H1 (cell line): ENCODE results near the gene GAS6. TPM values are rescaled to one million over a fixed set of nuclear protein-coding genes. Genes with fewer than 3 reads are reported as not detected.

ENCODE experiments used
- CTCF ChIA-PET: fragments of 300-600 bp; sonication (Branson Sonifier 250); formaldehyde crosslinking; loops from one replicate; lab custom pipeline; 2021; ENCODE audit not compliant: partially characterized antibody; lab: Charles Lee
- POLR2A ChIA-PET: fragments of 300-600 bp; sonication (Branson Sonifier 250); formaldehyde crosslinking; loops from one replicate; lab custom pipeline; 2021; ENCODE audit warnings: inconsistent platforms; ENCODE audit not compliant: partially characterized antibody; lab: Charles Lee
- DNase-seq, 2 experiments: peaks; one replicate each; pipeline versions ENCODE4 v3.0.0 to v3.0.0-alpha.2; 2010 to 2022; ENCODE audit warnings: low spot score in 2 of 2, low read depth in 1 of 2, mixed read lengths in 1 of 2
- FAIRE-seq: peaks from 2 replicates; lab custom pipeline; 2011; peaks lifted over from hg19 to GRCh38; lab: Jason Lieb, UNC
- H2AFZ ChIP-seq: 2 replicates; pipeline ENCODE4 v1.8.1; 2012; ENCODE audit warnings: low read length, inconsistent platforms
- H2AK5ac ChIP-seq: 2 replicates; pipeline ENCODE4 v1.6.1; 2013; ENCODE audit warnings: low read depth, low read length
- H2BK120ac ChIP-seq: replicated peaks from 2 replicates; pipeline ENCODE3; 2013; ENCODE audit warnings: low read depth, low read length, inconsistent platforms
- H2BK12ac ChIP-seq: 2 replicates; pipeline ENCODE4 v1.6.1; 2013; ENCODE audit warnings: low read depth, low read length
- H2BK15ac ChIP-seq: 2 replicates; pipeline ENCODE4 v1.6.1; 2013; ENCODE audit warnings: low read length
- H2BK20ac ChIP-seq: 2 replicates; pipeline ENCODE4 v1.6.1; 2013; ENCODE audit warnings: low read length
- H2BK5ac ChIP-seq: 2 replicates; pipeline ENCODE4 v1.6.1; 2013; ENCODE audit warnings: low read depth, low read length
- H3K14ac ChIP-seq: 2 replicates; pipeline ENCODE4 v1.6.1; 2013; ENCODE audit warnings: inconsistent platforms; ENCODE audit not compliant: insufficient read length
- H3K18ac ChIP-seq: 2 replicates; pipeline ENCODE4 v1.6.1; 2013; ENCODE audit warnings: low read length; ENCODE audit errors: extremely low read depth
- H3K23ac ChIP-seq: 2 replicates; pipeline ENCODE4 v1.6.1; 2013; ENCODE audit warnings: inconsistent platforms; ENCODE audit not compliant: insufficient read length
- H3K23me2 ChIP-seq: 2 replicates; pipeline ENCODE4 v1.6.1; 2013; ENCODE audit warnings: low read depth, low read length
- H3K27ac ChIP-seq: 2 replicates; pipeline ENCODE4 v1.6.1; 2011; ENCODE audit warnings: low read depth, low read length, inconsistent platforms
- H3K27me3 ChIP-seq, 4 experiments: replicated peaks in 1 of 4; 1 replicate in 1 of 4; 2 replicates in 3 of 4; pipeline versions ENCODE4 v1.6.1 to v1.8.1; 2011 to 2013; ENCODE audit warnings: low read length in 3 of 4, mild to moderate bottlenecking in 3 of 4, inconsistent platforms in 2 of 4, mixed read lengths in 2 of 4, moderate library complexity in 1 of 4; ENCODE audit not compliant: control insufficient read depth in 3 of 4, insufficient read depth in 3 of 4; ENCODE audit errors: extremely low read depth in 1 of 4
- H3K36me3 ChIP-seq, 4 experiments: 2 replicates each; pipeline versions ENCODE4 v1.6.1 to v1.8.1; 2011 to 2013; ENCODE audit warnings: mild to moderate bottlenecking in 4 of 4, low read length in 3 of 4, moderate library complexity in 2 of 4, control low read depth in 1 of 4, inconsistent platforms in 1 of 4; ENCODE audit not compliant: insufficient read depth in 4 of 4, control insufficient read depth in 2 of 4
- H3K4ac ChIP-seq: replicated peaks from 2 replicates; pipeline ENCODE3; 2013; ENCODE audit warnings: low read length, low read depth, mixed read lengths, inconsistent platforms; ENCODE audit not compliant: insufficient read length
- H3K4me1 ChIP-seq, 4 experiments: replicated peaks in 1 of 4; 1 replicate in 1 of 4; 2 replicates in 3 of 4; pipeline versions ENCODE4 v1.6.1 to v1.8.1; 2011 to 2013; ENCODE audit warnings: low read length in 3 of 4, inconsistent platforms in 2 of 4, mixed read lengths in 1 of 4; ENCODE audit not compliant: insufficient read depth in 4 of 4, control insufficient read depth in 3 of 4
- H3K4me2 ChIP-seq, 2 experiments: 2 replicates each; pipeline versions ENCODE4 v1.6.1 to v1.8.1; 2011 to 2013; ENCODE audit warnings: low read depth in 2 of 2, low read length in 2 of 2, control low read depth in 1 of 2, inconsistent platforms in 1 of 2, mild to moderate bottlenecking in 1 of 2; ENCODE audit not compliant: insufficient read depth in 1 of 2
- H3K4me3 ChIP-seq, 4 experiments: fragments of 200-600, 300-600 bp in 1 of 4; sonication (generic), shearing (Covaris generic), sonication (Bioruptor Twin) in 1 of 4; 2 replicates each; pipeline versions ENCODE4 v1.5.1 to v1.8.1; 2011 to 2016; ENCODE audit warnings: low read length in 4 of 4, low read depth in 3 of 4, control low read depth in 2 of 4, inconsistent platforms in 2 of 4, mild to moderate bottlenecking in 2 of 4, mixed read lengths in 1 of 4, moderate library complexity in 1 of 4; ENCODE audit not compliant: insufficient read depth in 2 of 4; ENCODE audit errors: extremely low read depth in 1 of 4
- H3K56ac ChIP-seq: replicated peaks from 2 replicates; pipeline ENCODE3; 2013; ENCODE audit warnings: low read depth, mild to moderate bottlenecking, mixed read lengths, low read length, inconsistent platforms; ENCODE audit not compliant: insufficient read length
- H3K79me1 ChIP-seq: 2 replicates; pipeline ENCODE4 v1.6.1; 2013; ENCODE audit warnings: low read depth, low read length, control low read depth
- H3K79me2 ChIP-seq, 2 experiments: 2 replicates each; pipeline versions ENCODE4 v1.6.1 to v1.8.1; 2012 to 2013; ENCODE audit warnings: low read length in 2 of 2, mild to moderate bottlenecking in 2 of 2, inconsistent platforms in 1 of 2; ENCODE audit not compliant: insufficient read depth in 2 of 2, control insufficient read depth in 1 of 2
- H3K9ac ChIP-seq, 4 experiments: replicated peaks in 1 of 4; 1 replicate in 1 of 4; 2 replicates in 3 of 4; pipeline versions ENCODE4 v1.6.1 to v1.8.1; 2011 to 2013; ENCODE audit warnings: low read depth in 3 of 4, low read length in 3 of 4, control low read depth in 2 of 4, mild to moderate bottlenecking in 2 of 4, moderate library complexity in 2 of 4, inconsistent platforms in 1 of 4; ENCODE audit errors: extremely low read depth in 1 of 4
- H3K9me3 ChIP-seq, 2 experiments: 2 replicates each; pipeline versions ENCODE4 v1.6.1 to v1.8.1; 2012 to 2013; ENCODE audit warnings: mild to moderate bottlenecking in 2 of 2, moderate library complexity in 2 of 2, control low read depth in 1 of 2, inconsistent platforms in 1 of 2, low read depth in 1 of 2, low read length in 1 of 2, mixed read lengths in 1 of 2; ENCODE audit not compliant: insufficient read depth in 2 of 2
- H4K20me1 ChIP-seq, 2 experiments: replicated peaks in 1 of 2; 2 replicates each; pipeline versions ENCODE3 to v1.8.1; 2011 to 2013; ENCODE audit warnings: inconsistent platforms in 2 of 2, low read length in 2 of 2, mild to moderate bottlenecking in 1 of 2; ENCODE audit not compliant: insufficient read depth in 2 of 2, control insufficient read depth in 1 of 2
- H4K5ac ChIP-seq: 2 replicates; pipeline ENCODE4 v1.6.1; 2013; ENCODE audit warnings: low read length, low read depth, mixed read lengths, inconsistent platforms; ENCODE audit not compliant: insufficient read length
- H4K8ac ChIP-seq: 2 replicates; pipeline ENCODE4 v1.8.0; 2013; ENCODE audit warnings: mild to moderate bottlenecking, moderate library complexity, low read length, inconsistent platforms; ENCODE audit not compliant: insufficient read depth; ENCODE audit errors: extremely low read depth
- H4K91ac ChIP-seq: replicated peaks from 2 replicates; pipeline ENCODE3; 2013; ENCODE audit warnings: low read length, mixed read lengths, inconsistent platforms; ENCODE audit not compliant: insufficient read length
- BRCA1 ChIP-seq: IDR thresholded peaks from 2 replicates; pipeline ENCODE4 v1.6.1; 2012; ENCODE audit warnings: low read depth, low read length, improper control_type of control experiment
- CBX5 ChIP-seq: fragments of 300-800, 300-1000 bp; sonication (generic); IDR thresholded peaks from 2 replicates; pipeline ENCODE4 v1.7.1; 2016; ENCODE audit warnings: antibody characterized with exemption, low read length, low read depth
- CEBPB ChIP-seq: IDR thresholded peaks from 2 replicates; pipeline ENCODE4 v1.6.1; 2012; ENCODE audit warnings: low read depth, low read length
- CREB1 ChIP-seq: IDR thresholded peaks from 2 replicates; pipeline ENCODE4 v1.6.1; 2012; ENCODE audit warnings: inconsistent platforms
- E2F6 ChIP-seq: IDR thresholded peaks from 2 replicates; pipeline ENCODE4 v1.6.1; 2012; ENCODE audit warnings: inconsistent platforms
- EGR1 ChIP-seq: IDR thresholded peaks from 2 replicates; pipeline ENCODE4 v1.6.1; 2011; ENCODE audit warnings: low read depth, low read length, borderline replicate concordance
- MAFK ChIP-seq: IDR thresholded peaks from 2 replicates; pipeline ENCODE4 v1.6.1; 2012; ENCODE audit warnings: low read depth, mild to moderate bottlenecking, improper control_type of control experiment, low read length
- RBBP5 ChIP-seq: IDR thresholded peaks from 2 replicates; pipeline ENCODE4 v1.7.1; 2012; ENCODE audit warnings: low read depth, mild to moderate bottlenecking, inconsistent platforms, low read length, moderate library complexity, borderline replicate concordance
- RFX5 ChIP-seq: IDR thresholded peaks from 2 replicates; pipeline ENCODE4 v1.6.1; 2011; ENCODE audit warnings: low read depth, low read length, improper control_type of control experiment, borderline replicate concordance
- SUZ12 ChIP-seq: fragments of 200-600 bp; sonication (generic); IDR thresholded peaks from 2 replicates; pipeline ENCODE4 v1.6.1; 2012; ENCODE audit warnings: mild to moderate bottlenecking, inconsistent platforms, low read length, moderate library complexity, mixed read lengths
- TBP ChIP-seq: IDR thresholded peaks from 2 replicates; pipeline ENCODE4 v1.6.1; 2011; ENCODE audit warnings: low read depth, low read length, improper control_type of control experiment
- TEAD4 ChIP-seq: IDR thresholded peaks from 2 replicates; pipeline ENCODE4 v1.6.1; 2012; ENCODE audit warnings: low read depth, low read length, inconsistent platforms, mixed read lengths
- WGBS, 2 experiments: shearing (Covaris generic) in 1 of 2; methylation state at CpG; one replicate each; pipeline versions ENCODE4 v1.1.6 to v1.1.7; 2013 to 2015; ENCODE audit warnings: low lambda C conversion rate in 2 of 2, mixed read lengths in 2 of 2, inconsistent platforms in 1 of 2, low coverage in 1 of 2, missing lambda C conversion rate in 1 of 2; ENCODE audit not compliant: insufficient replicate concordance in 2 of 2, insufficient coverage in 1 of 2, insufficient read length in 1 of 2; ENCODE audit errors: extremely low coverage in 1 of 2, missing lambda C conversion rate in 1 of 2; 5-methylcytosine and 5-hydroxymethylcytosine counted together
- polyA plus RNA-seq, 7 experiments: library from polyadenylated mRNA; depleted of rRNA in 3 of 7; stranded (reverse) in 5 of 7; unstranded in 2 of 7; fragments of >200 nt in 5 of 7; fragments of 200-250 nt in 2 of 7; gene quantifications; 1 replicate in 5 of 7; 2 replicates in 1 of 7; 4 replicates in 1 of 7; pipeline versions ENCODE4 v1.2.1 to v1.2.3, GENCODE V29; 2011 to 2013; ENCODE audit warnings: missing spikeins in 2 of 7, mixed read lengths in 2 of 7
- total RNA-seq: library from RNA; stranded (reverse); fragmentation: NEBNext Ultra II Directional; extraction: Animal tissue kit (Norgen Biotek cat#: 25700); gene quantifications from 2 replicates; pipeline ENCODE4 v1.2.1, GENCODE V29; 2021

The GAS6 gene
- total and polyA plus RNA-seq, 2 of the 8 experiments (the other 6 are each of a cell fraction or from before 2014, with no cell fraction given), result 18.6 to 31.0 TPM

- Histone ChIP-seq H3K79me2 (peaks cover 0 to 2% of the 10 kb centered on the region in 2 experiments; a peak in 1 of 4 replicates), H4K8ac (no peak overlapping the region), H3K9ac (no peak overlapping the region), H3K4ac (no peak overlapping the region), H4K20me1 (peaks cover 0 to 4% of the 10 kb centered on the region in 2 experiments), H3K23ac (no peak overlapping the region), H3K14ac (no peak overlapping the region), H2BK12ac (no peak overlapping the region), H3K79me1 (no peaks in the 10 kb centered on the region), H2BK20ac (no peak overlapping the region), H2AK5ac (no peak overlapping the region), H3K23me2 (peaks cover 14% of the 10 kb centered on the region; the same call in 1 of the 2 replicates), H2AFZ (no peak overlapping the region), H4K91ac (no peak overlapping the region), H2BK5ac (no peak overlapping the region), H3K36me3 (peaks cover 0 to 3% (median 0%) of the 10 kb centered on the region in 4 experiments; a peak in 1 of 8 replicates), H3K27ac (no peak overlapping the region), H3K4me1 (peaks cover 0 to 6% (median 1%) of the 10 kb centered on the region in 4 experiments; a peak in 2 of 7 replicates), H4K5ac (no peak overlapping the region), H2BK15ac (no peak overlapping the region), H2BK120ac (no peak overlapping the region), H3K18ac (no peak overlapping the region), H3K56ac (no peak overlapping the region), H3K9me3 (no peaks in the 10 kb centered on the region; a peak in 1 of 4 replicates), H3K4me2 (no peak overlapping the region), H3K4me3 (no peak overlapping the region), H3K27me3 (no peaks in the 10 kb centered on the region)
- CTCF ChIA-PET, result interaction anchor here (3.2 kb wide), 1 partner anchor 11 kb away, joined by 18 read pairs; no protein-coding TSS in a partner anchor
- TF ChIP-seq MAFK (no peak), SUZ12 (no peak), TBP (no peak), TEAD4 (no peak), CEBPB (no peak), EGR1 (no peak), CREB1 (no peak), BRCA1 (no peak), CBX5 (no peak), RBBP5 (no peak), E2F6 (no peak), RFX5 (no peak)
- WGBS, 2 experiments, result 80% methylated on average over 17 of the region's 17 CpGs; no CpG with 5 or more reads in 1 of the 2 experiments
- POLR2A ChIA-PET, result no interaction called here
- FAIRE-seq (no peak), DNase-seq (no peak)
These were observed 72.7 kb downstream of the GAS6 start for GRCh38 chr13:113791226-113791625.
